OCI-LY3 (cell line): ENCODE data around the gene TEAD1.

ENCODE experiments used
- H2AFZ ChIP-seq: fragments of 200-600, 300-600 bp; shearing (Covaris generic); 2 replicates; pipeline ENCODE4 v1.6.0; 2014; ENCODE audit warnings: antibody characterized with exemption, low read depth, low read length
- H3K27ac ChIP-seq: fragments of 200-600, 300-600 bp; sonication (generic); 2 replicates; pipeline ENCODE4 v1.5.1; 2014; ENCODE audit warnings: mild to moderate bottlenecking, low read length, moderate library complexity, mixed read lengths
- H3K27me3 ChIP-seq: fragments of 200-600, 300-600 bp; sonication (generic); 2 replicates; pipeline ENCODE4 v1.6.1; 2014; ENCODE audit warnings: low read depth, low read length, mixed read lengths
- H3K36me3 ChIP-seq: fragments of 200-600, 300-600 bp; sonication (generic); replicated peaks from 2 replicates; pipeline ENCODE3; 2014; ENCODE audit warnings: low read depth, low read length, mixed read lengths
- H3K4me1 ChIP-seq: fragments of 300-600, 200-600 bp; sonication (generic); 2 replicates; pipeline ENCODE4 v1.6.1; 2014; ENCODE audit warnings: low read length, mixed read lengths
- H3K4me2 ChIP-seq: fragments of 200-600, 300-600 bp; sonication (generic); 2 replicates; pipeline ENCODE4 v1.6.1; 2014; ENCODE audit warnings: low read length, mixed read lengths
- H3K4me3 ChIP-seq: fragments of 300-600, 200-600 bp; sonication (generic); 2 replicates; pipeline ENCODE4 v1.5.1; 2014; ENCODE audit warnings: antibody characterized with exemption, mild to moderate bottlenecking, low read length, moderate library complexity
- H3K79me2 ChIP-seq: fragments of 300-600, 200-600 bp; shearing (Covaris generic); 2 replicates; pipeline ENCODE4 v1.6.1; 2014; ENCODE audit warnings: mild to moderate bottlenecking, low read length, mixed read lengths
- H3K9ac ChIP-seq: fragments of 300-600, 200-600 bp; shearing (Covaris generic); 2 replicates; pipeline ENCODE4 v1.6.0; 2014; ENCODE audit warnings: mild to moderate bottlenecking, low read length, moderate library complexity
- H3K9me3 ChIP-seq: fragments of 200-600, 300-600 bp; shearing (Covaris generic); 2 replicates; pipeline ENCODE4 v1.6.1; 2014; ENCODE audit warnings: low read length, mixed read lengths; ENCODE audit not compliant: insufficient read depth
- H4K20me1 ChIP-seq: fragments of 200-600, 300-600 bp; sonication (generic); 2 replicates; pipeline ENCODE4 v1.6.1; 2016; ENCODE audit warnings: low read length, mixed read lengths; ENCODE audit not compliant: insufficient read depth
- EZH2phosphoT487 ChIP-seq: fragments of 200-600 bp; shearing (Covaris generic); IDR thresholded peaks from 2 replicates; pipeline ENCODE4 v1.6.1; 2018; ENCODE audit warnings: antibody characterized with exemption, mixed run types, low read depth
- TF ChIP-seq, protein P1 (sequence below): fragments of 200-600, 300-600 bp; sonication (generic); IDR thresholded peaks from 2 replicates; pipeline ENCODE4 v1.5.1; 2014; ENCODE audit warnings: antibody characterized with exemption, low read length, low read depth

The TEAD1 gene

DNA sequence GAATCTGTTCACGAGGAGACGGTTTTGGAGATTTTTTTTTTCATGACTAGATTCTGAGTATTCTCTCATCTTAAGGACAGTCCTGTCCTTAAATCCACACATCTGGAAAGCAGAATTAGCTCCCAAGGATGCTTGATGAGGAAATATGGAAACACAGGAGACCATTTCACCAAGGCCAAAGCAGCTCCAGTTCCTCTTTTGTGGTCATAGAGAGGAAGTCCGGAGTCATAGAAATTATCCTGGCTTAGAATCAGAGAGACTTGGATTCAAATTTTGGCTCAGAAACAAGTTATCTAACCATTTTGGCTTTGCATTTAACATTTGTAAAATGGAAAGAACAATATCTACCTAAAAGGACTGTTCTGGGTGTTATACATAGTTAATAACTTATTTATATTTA is 7.3 kb upstream of the TEAD1 start:
- Histone ChIP-seq H3K4me1 (no peaks in the 10 kb centered on the region), H3K27ac (no peak overlapping the region)

DNA sequence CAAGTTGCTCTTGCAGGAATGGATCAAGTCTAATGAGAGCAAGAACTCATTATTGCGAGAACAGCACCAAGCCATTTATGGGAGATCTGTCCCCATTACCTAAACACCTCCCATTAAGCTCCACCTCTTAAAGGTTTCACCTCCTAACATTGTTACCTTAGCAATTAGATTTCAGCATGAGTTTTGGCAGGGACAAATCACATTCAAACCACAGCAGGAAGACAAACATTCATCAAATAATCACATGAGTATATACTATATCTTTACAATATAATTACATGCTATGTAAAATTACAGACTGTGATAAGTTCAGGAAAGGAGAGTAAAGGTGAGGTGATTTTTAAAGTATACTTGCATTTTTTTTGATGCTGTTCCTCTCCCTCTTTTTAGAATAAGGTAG is 6.6 kb upstream of the TEAD1 start:
- Histone ChIP-seq H3K27me3 (0 out of 2 replicates have a peak, but pooled peaks cover 3% of the 10 kb centered on the region), H3K9ac (no peak overlapping the region), H3K4me2 (no peak overlapping the region), H3K9me3 (no peaks in the 10 kb centered on the region), H4K20me1 (no peaks in the 10 kb centered on the region), H3K4me1 (no peaks in the 10 kb centered on the region), H3K4me3 (no peak overlapping the region), H3K36me3 (no peaks in the 10 kb centered on the region), H2AFZ (no peak overlapping the region), H3K27ac (no peak overlapping the region), H3K79me2 (no peaks in the 10 kb centered on the region)
- TF ChIP-seq, protein P1, sequence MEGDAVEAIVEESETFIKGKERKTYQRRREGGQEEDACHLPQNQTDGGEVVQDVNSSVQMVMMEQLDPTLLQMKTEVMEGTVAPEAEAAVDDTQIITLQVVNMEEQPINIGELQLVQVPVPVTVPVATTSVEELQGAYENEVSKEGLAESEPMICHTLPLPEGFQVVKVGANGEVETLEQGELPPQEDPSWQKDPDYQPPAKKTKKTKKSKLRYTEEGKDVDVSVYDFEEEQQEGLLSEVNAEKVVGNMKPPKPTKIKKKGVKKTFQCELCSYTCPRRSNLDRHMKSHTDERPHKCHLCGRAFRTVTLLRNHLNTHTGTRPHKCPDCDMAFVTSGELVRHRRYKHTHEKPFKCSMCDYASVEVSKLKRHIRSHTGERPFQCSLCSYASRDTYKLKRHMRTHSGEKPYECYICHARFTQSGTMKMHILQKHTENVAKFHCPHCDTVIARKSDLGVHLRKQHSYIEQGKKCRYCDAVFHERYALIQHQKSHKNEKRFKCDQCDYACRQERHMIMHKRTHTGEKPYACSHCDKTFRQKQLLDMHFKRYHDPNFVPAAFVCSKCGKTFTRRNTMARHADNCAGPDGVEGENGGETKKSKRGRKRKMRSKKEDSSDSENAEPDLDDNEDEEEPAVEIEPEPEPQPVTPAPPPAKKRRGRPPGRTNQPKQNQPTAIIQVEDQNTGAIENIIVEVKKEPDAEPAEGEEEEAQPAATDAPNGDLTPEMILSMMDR = no peak
- no peak for TF ChIP-seq EZH2phosphoT487

More for the DNA sequence above, 7.3 kb upstream of the TEAD1 start:
- TF ChIP-seq, protein P1 = no peak
- TF ChIP-seq EZH2phosphoT487 = no peak
- Histone ChIP-seq H2AFZ (no peak overlapping the region), H4K20me1 (no peaks in the 10 kb centered on the region), H3K4me3 (no peak overlapping the region), H3K36me3 (no peaks in the 10 kb centered on the region), H3K9me3 (no peaks in the 10 kb centered on the region), H3K4me2 (no peak overlapping the region), H3K27me3 (0 out of 2 replicates have a peak, but pooled peaks cover 3% of the 10 kb centered on the region), H3K79me2 (no peaks in the 10 kb centered on the region), H3K9ac (no peak overlapping the region)

DNA sequence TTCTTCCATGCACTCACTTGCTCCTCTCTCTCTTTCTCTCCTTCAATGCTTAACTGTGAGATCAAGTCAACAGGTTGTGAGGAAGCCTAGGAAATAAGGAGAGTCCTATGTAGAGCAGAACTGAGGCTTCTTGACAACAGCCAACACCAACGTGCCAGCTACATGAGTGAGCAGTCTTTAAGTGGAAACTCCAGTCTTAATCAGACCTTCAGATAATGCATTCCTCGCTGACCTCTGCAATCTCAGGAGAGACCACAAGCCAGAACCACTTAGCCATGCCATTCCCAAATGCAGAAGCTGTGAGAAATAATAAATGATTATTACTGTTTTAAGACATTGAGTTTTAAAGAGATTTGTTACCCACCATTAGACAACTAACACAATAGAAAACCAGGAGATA is 6.1 kb upstream of the TEAD1 start:
- TF ChIP-seq, protein P1 = no peak
- TF ChIP-seq EZH2phosphoT487 = no peak
- H3K36me3 ChIP-seq = no peaks in the 10 kb centered on the region

DNA sequence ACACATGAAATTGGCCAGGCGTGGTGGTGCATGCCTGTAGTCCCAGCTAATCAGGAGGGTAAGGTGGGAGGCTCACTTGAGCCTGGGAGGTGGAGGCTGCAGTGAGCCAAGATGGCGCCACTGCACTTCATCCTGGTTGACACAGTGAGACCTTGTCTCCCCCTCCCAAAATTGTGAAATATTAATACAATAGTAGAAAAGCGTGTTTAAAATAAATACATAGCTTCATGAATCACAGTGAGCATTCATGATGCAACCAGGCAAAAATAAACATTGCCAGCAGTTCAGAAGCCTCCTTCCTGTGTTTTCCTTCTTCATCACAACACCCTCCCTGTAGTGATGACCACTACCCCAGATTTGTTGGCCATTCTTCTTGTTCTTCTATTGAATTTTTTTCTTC is 4.3 kb upstream of the TEAD1 start:
- H3K36me3 ChIP-seq = no peaks in the 10 kb centered on the region
- H3K4me3 ChIP-seq = no peak overlapping the region
- H3K4me2 ChIP-seq = no peak overlapping the region
- no peak overlapping the region for H3K9ac ChIP-seq
- no peaks in the 10 kb centered on the region for H3K9me3 ChIP-seq
- no peaks in the 10 kb centered on the region for H4K20me1 ChIP-seq
- no peak overlapping the region for H3K27ac ChIP-seq
- H3K79me2 ChIP-seq = no peaks in the 10 kb centered on the region
- no peak overlapping the region for H2AFZ ChIP-seq
- TF ChIP-seq, protein P1 = no peak
- H3K27me3 ChIP-seq = 0 out of 2 replicates have a peak, but pooled peaks cover 3% of the 10 kb centered on the region
- no peaks in the 10 kb centered on the region for H3K4me1 ChIP-seq

More for the DNA sequence above, 6.1 kb upstream of the TEAD1 start:
- Histone ChIP-seq H3K4me2 (no peak overlapping the region), H2AFZ (no peak overlapping the region), H3K9me3 (no peaks in the 10 kb centered on the region), H3K9ac (no peak overlapping the region), H3K27ac (no peak overlapping the region), H3K79me2 (no peaks in the 10 kb centered on the region), H3K4me3 (no peak overlapping the region), H3K27me3 (0 out of 2 replicates have a peak, but pooled peaks cover 3% of the 10 kb centered on the region), H4K20me1 (no peaks in the 10 kb centered on the region), H3K4me1 (no peaks in the 10 kb centered on the region)
